Keratinocyte (primary cell): ENCODE data around the gene CRP. TPM values are rescaled to one million over a fixed set of nuclear protein-coding genes. Genes with fewer than 3 reads are reported as not detected.

Experiments
- DNase-seq: peaks from one replicate; pipeline ENCODE4 v3.0.0-alpha.2; 2011; ENCODE audit warnings: low read depth, missing footprints, low spot score
- FAIRE-seq: peaks from 2 replicates; lab custom pipeline; 2011; peaks lifted over from hg19 to GRCh38; lab: Jason Lieb, UNC
- H2AFZ ChIP-seq: 2 replicates; pipeline ENCODE4 v1.6.0; 2012; ENCODE audit warnings: low read length, control low read depth, inconsistent platforms; ENCODE audit not compliant: control insufficient read depth
- H3K27ac ChIP-seq: 2 replicates; pipeline ENCODE4 v1.5.1; 2011; ENCODE audit warnings: low read length; ENCODE audit not compliant: control insufficient read depth, insufficient read depth
- H3K27me3 ChIP-seq: 3 replicates; pipeline ENCODE4 v1.6.0; 2011; ENCODE audit warnings: low read length; ENCODE audit not compliant: control insufficient read depth, insufficient read depth; ENCODE audit errors: extremely low read depth
- H3K36me3 ChIP-seq, 2 experiments: 2 replicates in 1 of 2; 3 replicates in 1 of 2; pipeline ENCODE4 v1.5.1; 2011; ENCODE audit warnings: low read length in 2 of 2, mild to moderate bottlenecking in 1 of 2; ENCODE audit not compliant: control insufficient read depth in 2 of 2, insufficient read depth in 2 of 2; ENCODE audit errors: extremely low read depth in 1 of 2
- H3K4me1 ChIP-seq: 3 replicates; pipeline ENCODE4 v1.5.1; 2011; ENCODE audit warnings: low read length; ENCODE audit not compliant: control insufficient read depth, insufficient read depth; ENCODE audit errors: extremely low read depth
- H3K4me2 ChIP-seq: 3 replicates; pipeline ENCODE4 v1.6.0; 2011; ENCODE audit warnings: low read depth, low read length; ENCODE audit not compliant: control insufficient read depth, insufficient read depth; ENCODE audit errors: extremely low read depth
- H3K4me3 ChIP-seq, 3 experiments: fragments of 200-600 bp in 1 of 3; sonication (generic) in 1 of 3; 2 replicates in 2 of 3; 3 replicates in 1 of 3; pipeline ENCODE4 v1.5.1; 2011 to 2016; ENCODE audit warnings: low read length in 3 of 3, mild to moderate bottlenecking in 3 of 3, control low read depth in 2 of 3, inconsistent platforms in 1 of 3, low read depth in 1 of 3, mixed read lengths in 1 of 3, mixed run types in 1 of 3, moderate library complexity in 1 of 3; ENCODE audit not compliant: control insufficient read depth in 2 of 3, insufficient read depth in 2 of 3; ENCODE audit errors: extremely low read depth in 1 of 3
- H3K79me2 ChIP-seq: 2 replicates; pipeline ENCODE4 v1.6.0; 2012; ENCODE audit warnings: low read length; ENCODE audit not compliant: control insufficient read depth, insufficient read depth
- H3K9ac ChIP-seq: 3 replicates; pipeline ENCODE4 v1.6.0; 2011; ENCODE audit warnings: low read length; ENCODE audit not compliant: control insufficient read depth, insufficient read depth; ENCODE audit errors: extremely low read depth
- H3K9me1 ChIP-seq: 3 replicates; pipeline ENCODE4 v1.6.0; 2011; ENCODE audit warnings: low read length; ENCODE audit not compliant: control insufficient read depth, insufficient read depth; ENCODE audit errors: extremely low read depth
- H3K9me3 ChIP-seq: 2 replicates; pipeline ENCODE4 v1.5.1; 2012; ENCODE audit warnings: low read depth, low read length; ENCODE audit not compliant: control insufficient read depth
- H4K20me1 ChIP-seq: 3 replicates; pipeline ENCODE4 v1.6.0; 2011; ENCODE audit warnings: low read length; ENCODE audit not compliant: control insufficient read depth, insufficient read depth; ENCODE audit errors: extremely low read depth
- CTCF ChIP-seq, 3 experiments: IDR thresholded peaks in 1 of 3; conservative IDR thresholded peaks in 1 of 3; optimal IDR thresholded peaks in 1 of 3; 2 replicates in 2 of 3; 3 replicates in 1 of 3; pipeline versions ENCODE3 to v1.5.1; 2011; ENCODE audit warnings: low read length in 3 of 3, mild to moderate bottlenecking in 3 of 3, moderate library complexity in 2 of 3, control low read depth in 1 of 3, inconsistent platforms in 1 of 3; ENCODE audit not compliant: insufficient read depth in 2 of 3; ENCODE audit errors: extremely low read depth in 1 of 3
- EZH2 ChIP-seq: IDR thresholded peaks from one replicate; pipeline ENCODE4 v1.6.1; 2012; ENCODE audit warnings: inconsistent platforms, mild to moderate bottlenecking, low read length, moderate library complexity
- dilution Hi-C: fragments of 300-500 bp; cut with MboI; formaldehyde crosslinking; loops from one replicate; pipeline ENCODE4 v1.7.0; 2020; ENCODE audit warnings: low sequenced_read_pairs; ENCODE audit not compliant: extremely low pct_ligation_motif_present
- polyA plus RNA-seq, 5 experiments: library from polyadenylated mRNA; depleted of rRNA in 3 of 5; stranded (reverse) in 3 of 5; stranded (forward) in 1 of 5; unstranded in 1 of 5; fragments of >200 nt; gene quantifications; 1 replicate in 1 of 5; 2 replicates in 3 of 5; 3 replicates in 1 of 5; pipeline versions ENCODE4 v1.2.1 to v1.2.3, GENCODE V29; 2011 to 2012; ENCODE audit warnings: missing spikeins in 2 of 5, low read depth in 1 of 5, low replicate concordance in 1 of 5

The CRP gene
- polyA plus RNA-seq, 1 donor (not counting 4 experiments of a cell fraction or from before 2014, with no cell fraction given) = not detected

GRCh38 chr1:159705251-159705903 lies 9.0 kb downstream of the CRP start:
- no peaks in the 10 kb centered on the region for H3K36me3 ChIP-seq
- TF ChIP-seq CTCF (optimal IDR thresholded peaks at IDR 0.05 in 1 of 3, IDR thresholded peaks at IDR 0.05 in 1 of 3, conservative IDR thresholded peaks at IDR 0.05 in 1 of 3; ENCODE audit: extremely low read depth in 1 of 3, insufficient read depth in 2 of 3, low read length in 3 of 3) = no peak
- no peaks in the 10 kb centered on the region for H3K4me1 ChIP-seq
- no peaks in the 10 kb centered on the region for H3K9me1 ChIP-seq
- FAIRE-seq (no peak), DNase-seq (no peak)
- no peak overlapping the region for H2AFZ ChIP-seq
- H3K9ac ChIP-seq = no peak overlapping the region
- no peaks in the 10 kb centered on the region for H3K79me2 ChIP-seq
- dilution Hi-C loops = no loop called here
- no peak overlapping the region for H3K27ac ChIP-seq
- H3K27me3 ChIP-seq = no peaks in the 10 kb centered on the region
- H3K4me3 ChIP-seq = no peak overlapping the region
- H4K20me1 ChIP-seq = no peaks in the 10 kb centered on the region
- H3K4me2 ChIP-seq = no peak overlapping the region
- no peaks in the 10 kb centered on the region for H3K9me3 ChIP-seq

GRCh38 chr1:159704481-159704880 lies 9.9 kb downstream of the CRP start:
- FAIRE-seq = no peak
- dilution Hi-C loops = no loop called here

More at GRCh38 chr1:159704481-159704880, 9.9 kb downstream of the CRP start:
- Histone ChIP-seq H2AFZ (no peak overlapping the region), H3K27ac (no peak overlapping the region), H3K36me3 (no peaks in the 10 kb centered on the region), H3K9ac (no peak overlapping the region), H3K4me1 (no peaks in the 10 kb centered on the region), H3K9me3 (no peaks in the 10 kb centered on the region), H3K79me2 (no peaks in the 10 kb centered on the region), H3K27me3 (no peaks in the 10 kb centered on the region), H3K9me1 (no peaks in the 10 kb centered on the region), H3K4me3 (no peak overlapping the region), H4K20me1 (no peaks in the 10 kb centered on the region), H3K4me2 (no peak overlapping the region)
- TF ChIP-seq CTCF (optimal IDR thresholded peaks at IDR 0.05 in 1 of 3, IDR thresholded peaks at IDR 0.05 in 1 of 3, conservative IDR thresholded peaks at IDR 0.05 in 1 of 3; ENCODE audit: extremely low read depth in 1 of 3, insufficient read depth in 2 of 3, low read length in 3 of 3) (no peak), EZH2 (no peak)
- no peak for DNase-seq
